GM23248 (cell line): ENCODE data around the gene GLB1L2. TPM values are rescaled to one million over a fixed set of nuclear protein-coding genes. Genes with fewer than 3 reads are reported as not detected.

Experiments used
- DNase-seq: peaks from one replicate; pipeline ENCODE4 v3.0.0-alpha.2; 2015
- H2AFZ ChIP-seq: fragments of 200-600 bp; sonication (generic); 2 replicates; pipeline ENCODE4 v1.6.1; 2016; ENCODE audit warnings: antibody characterized with exemption
- H3F3A ChIP-seq: fragments of 200-600 bp; sonication (generic); 2 replicates; pipeline ENCODE4 v1.6.1; 2016; ENCODE audit warnings: mild to moderate bottlenecking, antibody characterized with exemption, mixed run types; ENCODE audit not compliant: insufficient read depth
- H3K27ac ChIP-seq: fragments of 200-600 bp; sonication (generic); 2 replicates; pipeline ENCODE4 v1.5.1; 2016; ENCODE audit warnings: mild to moderate bottlenecking
- H3K27me3 ChIP-seq: fragments of 200-600 bp; sonication (generic); replicated peaks from 2 replicates; pipeline ENCODE4 v1.6.1; 2016; ENCODE audit warnings: mild to moderate bottlenecking; ENCODE audit not compliant: insufficient read depth
- H3K36me3 ChIP-seq: fragments of 200-600 bp; sonication (generic); 2 replicates; pipeline ENCODE4 v1.6.1; 2016; ENCODE audit warnings: low read depth, mild to moderate bottlenecking
- H3K4me1 ChIP-seq: fragments of 200-600 bp; sonication (generic); 2 replicates; pipeline ENCODE4 v1.6.1; 2016; ENCODE audit warnings: mild to moderate bottlenecking; ENCODE audit not compliant: insufficient read depth
- H3K4me2 ChIP-seq: fragments of 200-600 bp; sonication (generic); one replicate; pipeline ENCODE4 v1.6.1; 2016; ENCODE audit warnings: mild to moderate bottlenecking; ENCODE audit not compliant: unreplicated experiment
- H3K4me3 ChIP-seq: fragments of 200-600 bp; sonication (generic); 2 replicates; pipeline ENCODE4 v1.5.1; 2016; ENCODE audit warnings: mild to moderate bottlenecking
- H3K79me2 ChIP-seq: fragments of 200-600 bp; sonication (generic); 2 replicates; pipeline ENCODE4 v1.6.1; 2016; ENCODE audit warnings: mild to moderate bottlenecking; ENCODE audit not compliant: insufficient read depth
- H3K9ac ChIP-seq: fragments of 200-600 bp; sonication (generic); 2 replicates; pipeline ENCODE4 v1.6.1; 2016; ENCODE audit warnings: mild to moderate bottlenecking
- H3K9me2 ChIP-seq: fragments of 200-600 bp; sonication (generic); 2 replicates; pipeline ENCODE4 v1.6.1; 2016; ENCODE audit warnings: mixed run types, mild to moderate bottlenecking, moderate library complexity; ENCODE audit not compliant: insufficient read depth
- H3K9me3 ChIP-seq: fragments of 200-600 bp; sonication (generic); one replicate; pipeline ENCODE4 v1.6.1; 2017; ENCODE audit warnings: low read depth
- H4K20me1 ChIP-seq: fragments of 200-600 bp; sonication (generic); 2 replicates; pipeline ENCODE4 v1.6.0; 2016; ENCODE audit not compliant: insufficient read depth
- EZH2 ChIP-seq: fragments of 200-600 bp; sonication (generic); IDR thresholded peaks from 2 replicates; pipeline ENCODE4 v1.6.1; 2018; ENCODE audit warnings: antibody characterized with exemption, mild to moderate bottlenecking; ENCODE audit not compliant: insufficient read depth, poor library complexity, severe bottlenecking
- EZH2phosphoT487 ChIP-seq: fragments of 200-600 bp; sonication (generic); IDR thresholded peaks from 2 replicates; pipeline ENCODE4 v1.6.1; 2018; ENCODE audit warnings: antibody characterized with exemption, moderate library complexity, mild to moderate bottlenecking, low read depth; ENCODE audit not compliant: insufficient read depth
- WGBS, 2 experiments: methylation state at CpG; one replicate each; pipeline ENCODE4 v1.1.6; 2015 to 2017; ENCODE audit warnings: low lambda C conversion rate in 2 of 2, low coverage in 1 of 2; ENCODE audit errors: missing lambda C conversion rate in 2 of 2; 5-methylcytosine and 5-hydroxymethylcytosine counted together
- in situ Hi-C: fragments of 300-500 bp; cut with MboI; formaldehyde crosslinking; loops from 2 replicates; pipeline ENCODE4 v1.15.0; 2020
- polyA plus RNA-seq: library from polyadenylated mRNA; unstranded; fragments of >200 nt; fragmentation: Nextera tagmentation; extraction: Ambion mirVana; gene quantifications from 2 replicates; pipeline ENCODE4 v1.2.1, GENCODE V29; 2016
- total RNA-seq: library from RNA; depleted of rRNA; stranded (reverse); fragments of >200 nt; shearing (Covaris generic); gene quantifications from 2 replicates; pipeline ENCODE4 v1.2.3, GENCODE V29; 2014

GLB1L2 gene
- total and polyA plus RNA-seq, 2 experiments from 2014 or later = 0.11 TPM; not detected in 1

- Histone ChIP-seq H2AFZ (no peak overlapping the region), H3K27me3 (no peaks in the 10 kb centered on the region), H3K36me3 (no peaks in the 10 kb centered on the region), H3K79me2 (no peaks in the 10 kb centered on the region), H3K9me3 (no peaks in the 10 kb centered on the region), H3F3A (no peaks in the 10 kb centered on the region), H3K27ac (no peak overlapping the region), H3K4me3 (no peak overlapping the region), H3K4me2 (no peak overlapping the region), H3K4me1 (no peaks in the 10 kb centered on the region), H3K9ac (no peak overlapping the region), H3K9me2 (no peaks in the 10 kb centered on the region), H4K20me1 (no peaks in the 10 kb centered on the region)
- in situ Hi-C loops = no loop called here
- TF ChIP-seq EZH2 (no peak), EZH2phosphoT487 (no peak)
- 49 to 72% methylated on average over 5 of the region's 5 CpGs for WGBS, 2 experiments
- no peak for DNase-seq
Observed at GRCh38 chr11:134346976-134347350, 15.2 kb downstream of the GLB1L2 start.

GRCh38 chr11:134347441-134347840 is 15.7 kb downstream of the GLB1L2 start:
- TF ChIP-seq EZH2 (no peak), EZH2phosphoT487 (no peak)
- no peak for DNase-seq
- Histone ChIP-seq H3K9ac (no peak overlapping the region), H3K9me2 (no peaks in the 10 kb centered on the region), H3K9me3 (no peaks in the 10 kb centered on the region), H3K79me2 (no peaks in the 10 kb centered on the region), H3K36me3 (no peaks in the 10 kb centered on the region), H3K4me2 (no peak overlapping the region), H3F3A (no peaks in the 10 kb centered on the region), H3K27ac (no peak overlapping the region), H3K4me1 (no peaks in the 10 kb centered on the region), H3K27me3 (no peaks in the 10 kb centered on the region), H3K4me3 (no peak overlapping the region), H2AFZ (no peak overlapping the region), H4K20me1 (no peaks in the 10 kb centered on the region)
- in situ Hi-C loops = no loop called here
- 33 to 41% methylated on average over 10 of the region's 10 CpGs for WGBS, 2 experiments

GRCh38 chr11:134349109-134349801 is 17.5 kb downstream of the GLB1L2 start:
- Histone ChIP-seq H4K20me1 (no peaks in the 10 kb centered on the region), H2AFZ (no peak overlapping the region), H3K27me3 (no peaks in the 10 kb centered on the region), H3K4me1 (no peaks in the 10 kb centered on the region), H3K79me2 (no peaks in the 10 kb centered on the region), H3K9me3 (no peaks in the 10 kb centered on the region), H3K9me2 (no peaks in the 10 kb centered on the region), H3K36me3 (no peaks in the 10 kb centered on the region), H3K27ac (no peak overlapping the region), H3K4me3 (no peak overlapping the region), H3K4me2 (no peak overlapping the region), H3K9ac (no peak overlapping the region), H3F3A (no peaks in the 10 kb centered on the region)
- in situ Hi-C loops = no loop called here
- 18 to 28% methylated on average over 6 of the region's 6 CpGs for WGBS, 2 experiments
- DNase-seq = no peak
- TF ChIP-seq EZH2 (no peak), EZH2phosphoT487 (no peak)

- H4K20me1 ChIP-seq = no peaks in the 10 kb centered on the region
- no peak overlapping the region for H3K9ac ChIP-seq
- H3K9me2 ChIP-seq = no peaks in the 10 kb centered on the region
- H3K4me2 ChIP-seq = no peak overlapping the region
- 38 to 41% methylated on average over 10 of the region's 10 CpGs for WGBS, 2 experiments
- no peaks in the 10 kb centered on the region for H3K36me3 ChIP-seq
- no peaks in the 10 kb centered on the region for H3K9me3 ChIP-seq
- H2AFZ ChIP-seq = no peak overlapping the region
- no peaks in the 10 kb centered on the region for H3F3A ChIP-seq
- no peak overlapping the region for H3K4me3 ChIP-seq
- H3K4me1 ChIP-seq = no peaks in the 10 kb centered on the region
- DNase-seq = no peak
- in situ Hi-C loops = no loop called here
- TF ChIP-seq EZH2 (no peak), EZH2phosphoT487 (no peak)
- no peak overlapping the region for H3K27ac ChIP-seq
- H3K27me3 ChIP-seq = no peaks in the 10 kb centered on the region
- H3K79me2 ChIP-seq = no peaks in the 10 kb centered on the region
Observed at GRCh38 chr11:134349802-134350355, 18.1 kb downstream of the GLB1L2 start.
